Esophagus muscularis mucosa (tissue), 3 donors: ENCODE measurements around the gene TMEM128.

Experiments
- POLR2A ChIP-seq: fragments of 450-650 bp; IDR thresholded peaks from one replicate; pipeline ENCODE4 v1.6.1; 2017; ENCODE audit warnings: antibody characterized with exemption, moderate library complexity, mild to moderate bottlenecking, low read depth
- POLR2AphosphoS5 ChIP-seq, 2 donors: sonication (generic); formaldehyde crosslinking; IDR thresholded peaks; one replicate each; pipeline ENCODE4 v1.6.1; 2017; ENCODE audit warnings: antibody characterized with exemption in 2 of 2
- TF ChIP-seq, protein P1 (sequence below), 3 experiments: fragments of 200-600 bp in 2 of 3; fragments of 450-650 bp in 1 of 3; sonication (generic) in 2 of 3; IDR thresholded peaks; one replicate each; pipeline ENCODE4 v1.5.1; 2017 to 2019; ENCODE audit warnings: antibody characterized with exemption in 3 of 3, mild to moderate bottlenecking in 2 of 3, moderate library complexity in 1 of 3

DNA sequence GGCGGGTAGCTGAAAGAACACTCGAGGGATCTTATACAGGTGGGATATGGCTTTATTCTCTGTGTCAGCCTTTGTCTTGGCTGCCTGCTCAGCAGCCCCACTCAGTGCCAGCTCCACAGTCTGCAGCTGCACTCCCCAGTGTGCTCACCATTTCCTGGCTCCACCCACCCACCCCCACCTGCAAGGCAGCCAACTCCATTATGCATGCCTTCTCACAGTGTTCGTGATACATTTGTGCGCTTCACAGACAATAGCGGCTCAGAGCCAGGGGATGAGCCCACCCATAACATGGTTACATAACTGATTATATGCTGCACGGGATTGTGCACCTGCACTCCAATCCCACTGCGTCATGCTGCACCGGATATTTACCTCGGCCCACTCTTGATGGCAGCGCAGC, 8.8 kb upstream of the TMEM128 start:
- TF ChIP-seq, protein P1, sequence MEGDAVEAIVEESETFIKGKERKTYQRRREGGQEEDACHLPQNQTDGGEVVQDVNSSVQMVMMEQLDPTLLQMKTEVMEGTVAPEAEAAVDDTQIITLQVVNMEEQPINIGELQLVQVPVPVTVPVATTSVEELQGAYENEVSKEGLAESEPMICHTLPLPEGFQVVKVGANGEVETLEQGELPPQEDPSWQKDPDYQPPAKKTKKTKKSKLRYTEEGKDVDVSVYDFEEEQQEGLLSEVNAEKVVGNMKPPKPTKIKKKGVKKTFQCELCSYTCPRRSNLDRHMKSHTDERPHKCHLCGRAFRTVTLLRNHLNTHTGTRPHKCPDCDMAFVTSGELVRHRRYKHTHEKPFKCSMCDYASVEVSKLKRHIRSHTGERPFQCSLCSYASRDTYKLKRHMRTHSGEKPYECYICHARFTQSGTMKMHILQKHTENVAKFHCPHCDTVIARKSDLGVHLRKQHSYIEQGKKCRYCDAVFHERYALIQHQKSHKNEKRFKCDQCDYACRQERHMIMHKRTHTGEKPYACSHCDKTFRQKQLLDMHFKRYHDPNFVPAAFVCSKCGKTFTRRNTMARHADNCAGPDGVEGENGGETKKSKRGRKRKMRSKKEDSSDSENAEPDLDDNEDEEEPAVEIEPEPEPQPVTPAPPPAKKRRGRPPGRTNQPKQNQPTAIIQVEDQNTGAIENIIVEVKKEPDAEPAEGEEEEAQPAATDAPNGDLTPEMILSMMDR (IDR thresholded peaks at IDR 0.05), result no peak
- TF ChIP-seq POLR2AphosphoS5 (IDR thresholded peaks at IDR 0.05) (peak in 1 of 2 donors; percentile 25), POLR2A (no peak)
